Ovary (tissue), 3 donors: Measurements from ENCODE around the gene HECTD4.

Source experiments
- EP300 ChIP-seq: sonication (generic); formaldehyde crosslinking; IDR thresholded peaks from one replicate; pipeline ENCODE4 v1.6.1; 2017; ENCODE audit warnings: antibody characterized with exemption
- POLR2A ChIP-seq: fragments of 450-650 bp; IDR thresholded peaks from one replicate; pipeline ENCODE4 v1.6.1; 2017; ENCODE audit warnings: antibody characterized with exemption, mild to moderate bottlenecking, moderate library complexity
- TF ChIP-seq, protein P1 (sequence below), 3 donors: fragments of 450-650 bp in 2 of 3; fragments of 200-600 bp in 1 of 3; IDR thresholded peaks; one replicate each; pipeline versions ENCODE4 v1.5.1 to v1.8.0; 2016 to 2022; ENCODE audit warnings: antibody characterized with exemption in 3 of 3, mild to moderate bottlenecking in 1 of 3
- donor health status: DM: no; HTN: no; CAD: no.

DNA sequence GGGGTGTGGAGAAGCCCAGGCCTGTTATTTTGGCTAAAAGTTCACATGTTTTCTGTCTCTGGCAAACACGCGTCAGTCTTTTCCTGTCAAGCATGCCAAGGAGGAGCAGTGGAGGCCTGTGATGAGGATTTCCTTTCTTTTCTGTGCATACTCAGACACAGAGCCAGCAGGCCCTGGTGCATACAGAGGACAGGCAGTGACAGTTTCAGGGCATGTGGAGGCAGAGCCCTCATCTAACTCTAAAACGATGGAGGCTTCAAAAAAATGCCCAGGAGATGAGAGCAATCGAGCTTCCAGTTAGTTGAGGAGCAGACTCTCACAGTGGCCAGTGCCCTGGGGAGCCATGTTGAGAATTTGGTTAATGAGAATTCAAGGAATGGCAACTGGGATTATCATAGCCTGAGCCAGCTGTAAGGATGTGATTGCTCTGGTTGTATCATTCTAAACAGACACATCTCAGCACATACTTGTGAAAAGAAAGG lies 190.3 kb downstream of the HECTD4 start:
- TF ChIP-seq, protein P1, sequence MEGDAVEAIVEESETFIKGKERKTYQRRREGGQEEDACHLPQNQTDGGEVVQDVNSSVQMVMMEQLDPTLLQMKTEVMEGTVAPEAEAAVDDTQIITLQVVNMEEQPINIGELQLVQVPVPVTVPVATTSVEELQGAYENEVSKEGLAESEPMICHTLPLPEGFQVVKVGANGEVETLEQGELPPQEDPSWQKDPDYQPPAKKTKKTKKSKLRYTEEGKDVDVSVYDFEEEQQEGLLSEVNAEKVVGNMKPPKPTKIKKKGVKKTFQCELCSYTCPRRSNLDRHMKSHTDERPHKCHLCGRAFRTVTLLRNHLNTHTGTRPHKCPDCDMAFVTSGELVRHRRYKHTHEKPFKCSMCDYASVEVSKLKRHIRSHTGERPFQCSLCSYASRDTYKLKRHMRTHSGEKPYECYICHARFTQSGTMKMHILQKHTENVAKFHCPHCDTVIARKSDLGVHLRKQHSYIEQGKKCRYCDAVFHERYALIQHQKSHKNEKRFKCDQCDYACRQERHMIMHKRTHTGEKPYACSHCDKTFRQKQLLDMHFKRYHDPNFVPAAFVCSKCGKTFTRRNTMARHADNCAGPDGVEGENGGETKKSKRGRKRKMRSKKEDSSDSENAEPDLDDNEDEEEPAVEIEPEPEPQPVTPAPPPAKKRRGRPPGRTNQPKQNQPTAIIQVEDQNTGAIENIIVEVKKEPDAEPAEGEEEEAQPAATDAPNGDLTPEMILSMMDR (IDR thresholded peaks at IDR 0.05) = no peak
- TF ChIP-seq EP300 (no peak), POLR2A (no peak)
